ENCODE measurements around the gene SUPT6H.

Gene SUPT6H

DNA sequence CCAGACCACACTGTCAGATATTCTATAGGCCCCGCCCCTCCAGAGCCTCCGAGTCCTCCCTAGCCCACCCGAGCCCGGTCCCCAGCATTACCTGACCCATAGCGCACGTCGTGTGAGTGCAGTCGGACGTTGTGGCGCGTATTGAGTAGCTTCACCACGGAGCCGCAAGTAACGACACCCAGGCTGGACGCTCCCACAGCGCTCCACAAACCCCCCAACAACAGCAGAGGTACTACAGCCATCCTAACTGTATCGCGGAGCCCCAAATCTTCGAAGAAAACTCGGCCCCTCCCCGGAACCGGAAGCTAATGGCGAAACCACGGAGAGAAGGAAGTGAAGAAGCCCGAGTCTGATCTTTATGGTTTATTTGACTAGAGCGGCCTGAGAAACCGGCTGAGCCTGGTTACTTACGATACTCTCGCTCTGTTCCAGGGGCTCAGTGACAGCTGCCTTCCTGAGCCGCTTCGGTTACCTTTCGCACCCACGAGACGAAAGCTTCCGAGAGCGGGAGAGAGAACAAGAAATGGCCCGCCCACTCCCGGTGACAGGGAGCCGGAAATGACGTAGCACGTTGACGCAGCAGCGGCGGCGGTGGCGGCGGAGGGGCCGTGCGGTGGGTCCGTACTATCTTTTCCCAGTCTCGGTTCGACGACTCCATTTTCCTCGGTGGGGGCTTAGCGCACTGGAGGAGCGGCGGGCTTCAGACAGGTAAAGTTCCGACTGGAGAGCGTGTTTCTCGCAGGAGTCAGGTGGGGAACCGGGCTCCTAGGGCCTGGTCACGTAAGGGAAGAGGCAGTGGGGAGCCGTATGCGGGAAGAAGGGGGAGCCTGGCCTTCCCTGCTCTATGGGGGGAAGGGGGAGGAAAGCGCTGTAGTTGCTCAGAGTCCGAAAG, at the start of gene SUPT6H, which contains the start of gene SDF2:
TSS of gene SUPT6H (plus strand) at position 571 of the 892 bp plus-strand sequence. CDS start 11,197 bp downstream, outside the sequence.
TSS of gene SDF2 (minus strand) at position 272 of the 892 bp plus-strand sequence. CDS start at position 242, 30 bp downstream.
- peak; percentile 89 for ATAC-seq

DNA sequence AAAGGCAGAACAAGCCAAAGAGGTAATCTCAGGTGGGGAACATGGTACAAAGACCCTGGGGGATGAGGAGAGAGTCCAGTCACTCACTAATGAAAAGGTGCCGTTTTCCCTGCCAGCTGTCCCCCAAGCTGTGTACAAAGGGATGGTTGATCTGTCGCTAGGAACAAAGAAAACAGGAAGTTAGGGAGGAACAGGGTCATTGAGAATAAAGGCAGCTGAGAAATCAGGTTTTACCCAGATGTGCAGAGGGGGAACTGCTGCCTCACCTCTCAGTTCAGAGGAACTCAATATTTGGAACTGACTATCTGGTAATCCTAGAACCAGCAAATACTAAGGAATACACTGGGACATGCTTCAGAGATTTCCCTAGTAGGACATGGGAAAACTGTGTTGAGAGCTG, 49.5 kb upstream of the SUPT6H start:
- no peak for ATAC-seq

DNA sequence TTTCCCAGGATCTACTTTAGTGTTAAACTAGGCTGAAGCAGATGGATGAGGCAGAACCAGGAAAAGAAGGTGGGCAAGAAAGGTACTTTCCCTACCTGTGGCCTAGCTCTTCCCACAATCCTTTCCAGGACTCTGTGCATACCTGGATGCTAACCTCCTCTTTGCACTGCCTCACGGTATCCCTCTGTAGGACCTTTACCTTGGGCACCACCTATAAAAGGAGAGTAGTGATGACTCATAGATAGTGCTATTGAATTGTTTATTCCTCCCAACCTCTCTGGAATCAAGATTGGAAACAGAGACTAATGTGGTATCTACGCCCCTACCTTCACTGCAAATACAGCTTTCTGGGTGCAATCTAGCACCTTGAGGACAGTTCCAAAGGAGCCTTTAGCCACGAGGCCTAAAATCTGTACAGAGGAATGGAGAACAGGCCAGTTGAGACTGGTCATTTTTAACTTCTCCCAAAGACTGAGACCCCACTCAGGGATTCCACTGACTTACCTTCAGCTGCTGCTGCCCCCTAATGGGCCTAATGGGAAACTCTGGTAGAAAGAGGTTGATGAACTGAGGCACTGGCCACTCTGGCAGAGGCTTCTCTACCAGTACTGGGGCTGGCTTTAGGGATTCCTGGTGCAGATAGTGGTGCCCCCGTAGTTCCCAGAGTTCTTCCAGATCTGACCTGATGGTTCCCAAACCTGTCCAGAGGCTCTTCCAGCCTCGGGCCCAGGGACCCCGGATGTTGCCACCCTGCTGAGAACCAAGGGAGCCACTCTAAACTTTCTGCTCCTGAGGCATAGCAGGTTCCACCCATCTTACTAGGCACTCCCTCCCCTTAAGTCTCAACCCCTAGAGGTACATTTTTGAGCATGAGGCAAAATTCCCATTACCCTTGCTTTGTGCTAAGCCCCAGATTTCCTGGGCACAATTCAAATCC, 48.8 kb upstream of the SUPT6H start:
- ATAC-seq = peak in 1 of 2 donors; percentile 57

DNA sequence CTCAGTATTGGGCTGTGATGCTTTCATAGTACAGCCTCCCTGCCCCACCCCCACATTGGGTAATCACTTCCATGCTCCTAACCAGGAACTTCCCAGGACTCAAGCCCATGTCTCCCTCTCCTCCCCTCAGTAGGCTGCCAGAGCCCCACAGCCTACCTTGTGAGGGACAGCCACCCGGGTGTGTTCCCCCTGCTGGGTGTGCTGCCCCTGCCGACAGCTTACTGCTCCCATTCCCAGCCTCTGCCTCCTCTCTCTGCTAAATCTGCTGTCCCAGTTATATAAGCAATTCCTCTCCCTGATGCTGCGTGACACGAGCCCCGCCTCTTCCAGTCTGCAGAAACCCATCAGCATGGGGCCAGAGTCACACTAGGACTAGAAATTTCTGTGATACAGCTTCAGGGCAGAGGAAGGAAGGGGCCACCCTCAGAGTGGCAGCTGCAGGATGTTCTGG, 48.0 kb upstream of the SUPT6H start, which contains the start of gene RSKR:
TSS of gene RSKR (minus strand) at position 255 of the 451 bp plus-strand sequence. CDS start at position 231, 24 bp downstream.
- no peak for ATAC-seq

DNA sequence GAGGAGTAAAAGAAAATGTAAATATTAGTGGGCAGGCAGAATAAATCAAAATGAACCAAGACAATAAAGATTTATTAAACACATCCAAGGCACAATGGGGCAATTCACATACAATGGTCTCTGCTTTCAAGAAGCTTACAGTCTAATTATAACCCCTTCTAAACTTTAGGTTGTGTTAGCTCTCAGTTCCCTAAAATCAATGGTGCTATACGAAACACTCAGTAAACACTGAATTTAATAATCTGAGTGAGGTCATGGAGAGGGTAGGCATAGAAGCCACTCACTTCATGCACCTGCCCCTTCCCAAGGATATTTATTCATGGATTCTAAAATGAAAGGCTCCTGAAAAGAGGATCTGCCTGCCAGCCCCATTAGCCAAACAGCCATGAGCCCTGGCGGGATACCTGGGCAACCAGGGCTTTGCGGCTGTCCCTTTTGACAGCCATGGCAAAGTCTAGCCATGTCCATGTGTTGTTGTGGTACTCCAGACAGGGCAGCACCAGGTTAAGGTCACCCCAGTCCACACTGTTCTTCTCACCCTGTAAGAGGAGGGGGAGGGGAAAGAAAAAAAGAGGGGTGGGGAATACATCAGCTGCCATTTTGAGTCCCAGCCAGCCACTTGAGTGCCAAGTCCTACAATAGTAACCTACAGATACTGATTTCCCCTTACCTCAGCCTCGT, 46.6 kb upstream of the SUPT6H start:
- ATAC-seq = no peak

DNA sequence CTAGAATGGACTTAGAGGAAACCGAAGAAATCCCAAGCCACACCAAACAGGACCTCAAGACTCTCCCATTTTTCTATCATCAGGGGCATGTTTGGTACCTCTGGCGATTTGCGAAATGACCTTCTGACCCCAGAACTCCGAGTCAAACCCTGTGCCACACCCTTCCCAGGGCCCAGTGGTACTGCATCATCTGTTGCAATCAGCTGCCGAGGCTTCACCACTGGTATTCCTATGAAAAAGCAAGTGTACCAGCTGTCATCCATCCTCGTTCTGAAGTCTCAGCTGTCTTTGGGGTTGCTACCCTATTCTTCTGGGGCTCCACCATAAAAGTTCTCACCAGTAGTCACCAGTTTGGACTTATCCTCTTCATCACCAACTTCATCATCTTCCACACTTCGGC, 45.7 kb upstream of the SUPT6H start:
- ATAC-seq = no peak

DNA sequence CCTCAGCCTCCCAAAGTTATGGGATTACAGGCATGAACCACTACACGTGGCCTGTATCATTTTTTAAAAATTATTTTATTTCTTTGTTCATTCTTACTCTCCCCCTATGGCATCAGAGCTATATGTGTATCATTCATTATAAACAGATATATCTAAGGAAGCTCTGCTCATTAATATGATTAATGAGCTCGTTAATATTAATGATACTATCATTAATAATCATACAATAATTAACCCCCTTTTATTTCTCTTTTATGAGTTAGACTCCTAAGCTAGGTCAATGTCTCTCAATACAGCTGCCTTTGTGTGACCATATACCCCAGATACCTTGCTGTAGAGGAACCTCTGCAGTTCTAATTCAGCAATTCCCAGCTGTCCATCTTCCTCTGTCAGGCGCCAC, 43.5 kb upstream of the SUPT6H start:
- no peak for ATAC-seq

DNA sequence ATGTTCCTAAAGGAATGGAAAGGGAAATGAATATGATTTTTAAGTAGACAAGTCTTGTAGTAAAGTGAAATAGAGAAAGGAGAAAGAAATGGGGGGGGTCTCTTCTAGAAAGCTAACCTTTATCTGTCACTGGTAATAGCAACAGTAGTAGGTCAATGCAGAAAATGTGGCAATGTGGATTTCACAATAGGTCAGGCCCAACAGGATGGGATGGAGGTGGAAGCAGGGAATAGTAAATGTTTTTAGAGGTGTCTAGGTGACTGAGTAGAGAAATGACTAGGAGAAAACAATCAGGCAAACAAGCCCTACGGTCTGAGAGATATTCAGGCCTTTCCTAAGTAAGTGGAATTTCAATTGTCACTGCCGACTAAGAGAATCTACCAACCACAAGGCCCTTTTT, 42.0 kb upstream of the SUPT6H start:
- no peak for ATAC-seq

DNA sequence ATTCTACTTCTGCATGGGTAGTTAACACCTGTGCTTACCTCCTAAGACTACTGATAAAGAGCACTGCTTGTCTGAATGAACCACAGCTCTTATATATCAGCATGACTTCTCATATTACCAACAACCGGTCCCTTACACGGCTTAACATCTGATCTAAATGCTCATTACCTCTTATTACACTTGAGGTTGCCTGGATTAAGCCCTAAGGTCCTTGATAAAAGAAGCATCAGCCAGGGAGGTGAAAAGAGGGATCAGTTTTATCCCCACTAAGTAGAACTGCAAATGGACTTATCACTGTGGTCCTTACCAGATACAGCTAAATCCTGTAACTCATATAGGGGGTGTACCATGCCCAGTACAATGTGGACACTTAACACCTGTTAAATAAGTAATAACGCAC, 39.8 kb upstream of the SUPT6H start:
- no peak for ATAC-seq

DNA sequence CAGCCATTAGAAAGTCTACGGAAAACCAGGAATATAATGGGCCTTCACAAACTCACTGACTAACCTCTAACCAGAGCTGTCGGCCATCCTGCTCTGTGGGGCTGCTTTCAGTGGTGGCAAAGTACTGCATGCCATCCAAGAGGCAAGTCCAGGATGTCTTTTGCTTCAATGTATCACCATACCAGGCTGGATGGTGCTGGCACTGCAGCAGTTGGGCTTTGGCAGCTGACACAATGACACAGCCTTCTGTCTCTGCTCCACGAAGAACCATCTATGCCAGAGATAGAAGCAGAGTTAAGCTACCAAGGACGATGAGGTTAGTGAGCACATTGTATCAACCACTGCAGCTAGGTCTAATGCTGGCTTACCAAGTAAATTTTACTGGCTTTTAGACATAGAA, 38.3 kb upstream of the SUPT6H start:
- no peak for ATAC-seq

DNA sequence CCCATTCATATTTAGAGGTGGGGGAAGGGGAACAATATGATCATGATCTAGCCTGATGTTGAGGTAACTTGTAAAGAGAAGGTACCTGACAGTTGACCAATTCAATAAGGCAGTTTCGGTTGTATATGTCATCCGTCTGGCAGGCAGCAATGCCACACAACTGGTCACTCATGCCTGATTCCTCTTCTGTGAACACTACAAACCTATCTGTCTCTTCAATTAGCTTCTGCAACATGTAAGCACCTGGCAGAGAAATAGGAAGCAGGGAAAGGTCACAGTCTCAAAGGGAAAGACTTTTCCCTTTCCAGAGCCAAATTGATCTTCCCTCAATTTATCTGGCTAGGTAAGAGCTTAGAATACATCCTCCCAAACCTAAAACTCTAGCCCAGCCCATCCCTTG, 37.9 kb upstream of the SUPT6H start:
- no peak for ATAC-seq

DNA sequence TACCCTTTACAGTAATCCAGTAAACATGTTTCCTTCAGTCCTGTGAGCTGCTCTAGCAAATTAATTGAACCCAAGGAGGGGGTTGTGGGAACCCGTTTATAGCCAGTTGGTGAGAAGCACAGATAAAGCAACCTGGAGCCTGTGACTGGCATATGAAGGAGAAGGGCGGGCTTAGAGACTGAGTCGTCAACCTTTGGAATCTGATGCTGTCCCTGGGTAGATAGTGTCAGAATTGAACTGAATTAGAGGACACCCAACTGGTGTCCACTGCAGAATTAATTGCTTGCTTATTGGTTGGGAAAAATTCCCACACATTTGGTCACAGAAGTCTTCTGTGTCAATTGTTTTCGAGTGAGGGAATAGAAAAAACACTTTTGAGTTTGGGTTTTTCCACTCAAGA, 35.2 kb upstream of the SUPT6H start:
- no peak for ATAC-seq

DNA sequence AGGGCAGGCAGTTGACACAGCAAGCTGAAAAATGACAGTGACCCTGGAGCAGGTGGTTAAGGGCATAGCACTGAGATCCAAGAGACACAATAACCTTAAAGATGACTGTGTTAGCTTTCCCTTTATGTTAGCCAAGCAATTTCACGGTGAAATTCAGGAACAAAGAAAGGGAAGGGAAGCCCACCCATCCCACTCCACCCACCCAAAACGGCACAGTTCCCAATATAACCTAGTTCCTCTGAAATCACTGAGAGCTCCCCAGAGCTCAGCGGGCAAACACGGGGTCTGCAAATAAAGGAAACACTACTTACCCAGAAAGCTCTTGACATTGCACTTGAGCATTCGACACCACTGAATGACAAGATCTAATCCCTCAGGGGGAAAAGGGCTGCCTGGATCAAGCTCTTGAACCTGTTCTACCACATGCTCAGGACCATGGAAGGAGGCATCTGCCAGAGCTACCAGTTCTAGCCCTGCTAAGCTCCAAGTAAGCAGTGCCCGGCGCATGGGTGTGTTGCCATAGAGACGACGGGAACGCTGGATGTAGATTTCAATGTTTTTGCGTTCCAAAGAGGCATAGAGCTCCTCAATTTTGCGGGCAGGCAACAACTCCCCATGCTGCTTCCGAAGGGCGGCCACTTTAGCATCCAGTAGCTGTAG, 27.7 kb upstream of the SUPT6H start:
- no peak for ATAC-seq

DNA sequence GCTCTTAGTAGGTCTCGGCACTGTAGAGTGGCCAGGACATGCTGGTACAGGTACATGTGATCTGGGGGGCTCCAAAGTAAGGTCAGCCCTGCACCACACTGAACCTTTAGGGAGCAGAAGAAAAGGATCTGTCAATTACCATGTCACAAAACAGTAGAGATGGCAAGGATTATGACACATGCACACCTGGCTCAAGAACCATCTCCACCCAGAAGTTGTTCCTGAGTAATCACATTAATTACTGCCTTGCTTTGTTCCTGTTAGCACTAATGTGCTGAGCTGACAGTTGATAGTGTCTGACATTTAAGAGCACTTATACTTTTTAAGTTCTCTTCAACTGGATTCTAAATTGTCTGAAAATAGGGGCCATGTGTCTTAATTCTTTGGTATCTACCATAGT, 26.5 kb upstream of the SUPT6H start:
- no peak for ATAC-seq

DNA sequence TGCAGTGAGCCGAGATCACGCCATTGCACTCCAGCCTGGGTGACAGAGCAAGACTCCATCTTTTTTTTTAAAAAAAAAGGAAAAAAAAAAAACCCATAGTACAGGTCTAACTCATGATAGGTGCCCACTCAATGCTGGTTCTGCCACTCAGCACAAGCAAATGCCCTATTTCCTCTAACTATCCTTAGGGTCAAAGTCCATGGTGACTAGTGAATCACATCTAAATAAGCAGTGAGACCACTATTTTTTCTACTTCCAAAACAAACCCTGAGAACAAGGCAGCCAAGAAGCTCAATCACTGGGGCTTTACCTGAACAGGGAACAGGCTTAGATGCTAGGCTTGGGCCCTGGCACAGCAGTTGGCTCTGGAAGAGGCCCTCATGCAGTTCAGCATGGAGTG, 20.4 kb upstream of the SUPT6H start:
- no peak for ATAC-seq

DNA sequence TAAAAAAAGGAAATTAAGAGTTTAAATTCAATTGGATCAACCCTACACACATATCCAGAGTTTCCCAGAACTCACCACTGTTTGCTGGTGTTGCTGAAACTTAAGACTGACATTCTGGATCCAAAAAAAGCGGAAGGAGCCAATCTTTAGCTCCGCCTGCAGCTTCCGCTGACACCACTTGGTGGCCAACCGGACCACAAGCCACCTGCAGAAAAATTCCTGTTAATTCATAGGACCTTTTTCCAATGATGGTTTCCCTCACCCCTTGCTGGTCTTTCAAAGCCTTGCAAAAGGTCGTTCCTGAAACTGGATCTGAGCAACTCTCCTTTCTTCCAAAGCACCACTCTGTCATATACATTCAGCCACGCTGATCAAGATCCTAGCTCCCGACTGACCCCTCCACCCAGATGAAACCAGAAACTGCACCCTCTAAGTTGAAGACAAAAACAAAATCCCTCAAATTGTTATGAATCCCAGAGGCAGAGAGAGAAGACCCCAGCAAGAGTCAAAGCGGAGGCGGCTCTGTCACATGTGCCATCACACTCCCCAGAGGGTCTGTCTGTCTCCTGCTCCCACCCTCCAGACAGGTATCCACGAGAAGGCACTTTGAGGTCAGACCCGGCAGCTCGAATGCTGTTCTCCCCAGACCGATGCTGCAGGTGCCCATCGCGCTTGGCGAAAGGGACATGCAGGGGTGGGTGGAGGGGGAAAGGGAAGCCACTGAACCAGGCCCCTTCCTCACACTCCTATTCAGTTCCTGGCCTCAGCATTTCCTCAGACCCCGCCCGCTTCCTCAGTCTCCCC, 17.8 kb upstream of the SUPT6H start:
- no peak for ATAC-seq

DNA sequence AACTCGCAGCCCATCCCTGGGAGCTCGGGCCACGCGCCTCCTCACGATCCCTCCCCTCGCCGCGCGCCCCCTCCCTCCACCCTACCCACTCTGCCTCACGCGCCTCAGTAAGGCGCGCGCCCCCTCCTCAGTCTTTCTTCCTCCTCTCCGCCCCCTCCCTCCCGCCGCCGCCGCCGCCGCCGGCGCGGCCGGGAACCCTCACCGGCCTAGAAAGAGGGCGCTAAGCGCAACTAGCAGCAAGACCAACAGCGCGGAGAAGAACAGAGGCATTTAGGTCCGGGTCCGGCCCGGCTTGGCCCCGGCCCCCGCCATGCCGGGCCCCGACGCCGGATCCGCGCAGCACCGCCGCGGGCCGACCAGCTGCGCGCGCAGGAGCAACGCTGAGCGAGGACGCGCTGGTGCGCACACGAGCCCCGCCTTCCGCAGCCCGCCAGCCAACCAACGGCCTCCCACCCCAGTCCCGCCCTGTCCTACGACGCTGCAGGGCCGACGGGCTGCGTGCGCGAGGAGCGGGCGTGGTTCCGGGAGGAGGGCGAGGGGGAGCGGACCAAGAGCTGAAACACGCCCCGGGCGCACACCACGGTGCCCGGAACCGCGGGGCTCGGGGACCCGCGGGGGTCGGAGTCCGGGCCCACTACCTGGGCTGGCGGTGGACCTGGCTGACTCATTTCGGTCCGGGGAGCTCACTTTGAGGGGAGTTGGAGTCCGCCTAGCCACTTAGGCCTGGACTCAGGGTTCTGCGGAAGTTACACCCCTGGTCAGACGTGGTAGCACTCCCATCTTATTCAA, 17.0 kb upstream of the SUPT6H start, which contains the start of gene BLTP2:
TSS of gene BLTP2 (minus strand) at position 372 of the 789 bp plus-strand sequence. CDS start at position 270, 102 bp downstream.
- peak; percentile 98 to 99 for ATAC-seq

DNA sequence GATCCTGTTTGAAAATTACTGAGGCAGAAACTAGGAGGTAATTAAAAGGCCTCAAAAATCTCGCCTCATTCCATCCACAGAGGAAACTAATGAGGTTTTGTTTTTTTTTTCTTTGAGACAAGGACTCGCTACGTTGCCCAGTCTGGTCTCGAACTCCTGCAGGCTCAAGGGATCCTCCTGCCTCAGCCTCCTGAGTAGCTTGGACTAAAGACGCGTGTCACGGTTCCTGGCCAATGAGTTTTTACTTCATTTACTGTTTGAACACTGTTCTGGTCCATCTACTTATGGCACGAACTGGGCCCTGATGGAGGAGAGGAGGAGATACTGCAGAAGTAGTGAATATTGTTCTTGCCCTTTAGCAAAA, 16.4 kb upstream of the SUPT6H start:
- ATAC-seq = no peak

DNA sequence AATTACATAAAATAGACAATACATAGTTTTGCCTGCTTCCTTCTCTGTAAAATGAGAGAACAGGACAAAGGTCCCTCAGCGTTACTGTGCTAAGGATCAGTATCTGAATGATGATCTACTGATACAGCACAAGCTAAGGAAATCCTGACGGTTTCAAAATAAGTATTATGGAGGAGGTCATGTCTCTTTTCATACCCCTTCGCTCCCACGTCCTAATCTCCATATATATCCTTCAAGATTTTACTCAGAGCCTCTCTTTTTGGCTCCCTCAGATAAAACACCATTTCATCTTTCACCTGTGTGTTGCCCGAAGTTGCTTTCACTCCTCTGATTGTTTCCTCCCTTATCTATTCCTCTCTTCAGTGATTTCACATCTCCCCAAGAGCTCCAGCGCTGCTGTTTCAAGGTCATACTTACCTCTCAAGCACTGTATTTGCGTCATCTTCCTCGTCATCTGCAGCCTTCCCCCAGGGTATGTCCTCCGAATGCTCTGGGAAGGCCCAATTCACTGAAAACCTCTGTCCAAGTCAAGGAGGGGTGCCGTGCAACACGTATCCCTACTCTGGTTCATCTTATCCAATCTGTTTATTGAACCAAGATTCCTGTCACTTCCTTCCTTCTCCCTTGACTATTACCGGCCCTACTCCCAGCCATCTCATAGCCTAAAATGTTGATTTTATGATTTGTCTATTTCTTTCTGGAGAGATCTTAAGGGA, 15.8 kb upstream of the SUPT6H start:
- ATAC-seq = no peak

DNA sequence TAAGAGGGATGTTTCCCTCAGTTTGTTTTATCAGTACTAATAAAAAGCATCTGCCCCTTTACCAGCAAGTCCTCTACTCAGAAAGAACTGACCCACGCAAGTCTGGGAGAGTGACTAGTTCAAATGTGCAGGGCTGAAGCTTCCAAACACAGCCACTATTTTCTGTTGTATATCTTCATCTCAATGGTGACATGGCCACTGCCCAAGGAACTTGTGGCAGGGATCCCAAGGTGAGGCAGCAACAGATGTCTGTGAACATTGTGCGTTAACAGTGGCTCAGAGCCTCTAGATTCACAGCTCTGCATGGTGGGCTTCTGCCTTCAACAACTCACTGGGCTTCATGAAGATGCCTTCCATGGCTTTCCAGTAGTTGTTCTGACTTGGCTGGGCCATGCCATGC, 13.3 kb upstream of the SUPT6H start:
- no peak for ATAC-seq

Measured in activated CD4-positive, CD25-positive, alpha-beta regulatory T cell treated with anti-CD3 and anti-CD28 coated beads, Interleukin-2, amount 50 U/mL, for 24 hours (primary cell).